ENCODE results near the gene SDE2. TPM values are rescaled to one million over a fixed set of nuclear protein-coding genes. Genes with fewer than 3 reads are reported as not detected.

SDE2 gene
- total and polyA plus RNA-seq, 2 of the 8 experiments (the other 6 are each of a cell fraction or from before 2014, with no cell fraction given) = 8.5 to 16.7 TPM

DNA sequence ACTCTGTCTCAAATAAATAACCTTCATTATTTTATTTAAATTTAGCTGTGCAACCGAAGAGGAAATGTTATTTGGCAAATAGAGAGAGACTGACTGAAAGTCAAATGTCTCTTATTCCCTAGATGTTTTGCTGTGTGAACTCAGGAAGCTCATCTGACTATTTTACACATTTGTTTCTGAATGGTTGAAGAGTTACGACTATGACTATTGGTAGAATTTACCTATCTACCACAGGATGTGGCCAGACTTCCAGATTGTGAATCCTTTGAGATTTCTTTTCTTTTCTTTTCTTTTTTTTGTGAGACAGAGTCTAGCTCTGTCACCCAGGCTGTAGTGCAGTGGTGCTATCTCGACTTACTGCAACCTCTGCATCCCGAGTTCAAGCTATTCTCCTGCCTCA is 5.3 kb upstream of the SDE2 start (continued):
- TF ChIP-seq KDM1A (IDR thresholded peaks at IDR 0.05; ENCODE audit: borderline replicate concordance, low read length) (no peak), ZNF274 (IDR thresholded peaks at IDR 0.05; ENCODE audit: borderline replicate concordance, extremely low read depth, low read length) (no peak), TEAD4 (IDR thresholded peaks at IDR 0.05; ENCODE audit: low read depth, low read length) (no peak), FOSL1 (IDR thresholded peaks at IDR 0.05; ENCODE audit: insufficient read depth, low read depth, low read length) (no peak), SUZ12 (IDR thresholded peaks at IDR 0.05; ENCODE audit: low read length) (no peak), SRF (IDR thresholded peaks at IDR 0.05; ENCODE audit: low read depth, low read length) (no peak), HDAC6 (IDR thresholded peaks at IDR 0.05; ENCODE audit: low read depth, low read length) (no peak)

Measured in H1 (cell line).